Retina (tissue), 1 donor: ENCODE data around the gene PDCD2L.
"Not testable (repeated sequence)": the region's sequence is repeated elsewhere in the genome, so short reads cannot be mapped to it uniquely, and the experiment has no call there.

Experiments
- DNase-seq: peaks from one replicate; pipeline ENCODE4 v3.0.0-alpha.2; 2016

The PDCD2L gene

GRCh38 chr19:34426096-34426661, 22.0 kb downstream of the PDCD2L start:
- DNase-seq, result no peak

GRCh38 chr19:34428549-34429285, 24.5 kb downstream of the PDCD2L start:
- DNase-seq, result peak; percentile 64

- DNase-seq, result no peak
Observed at GRCh38 chr19:34429553-34429952, 25.4 kb downstream of the PDCD2L start.

DNA sequence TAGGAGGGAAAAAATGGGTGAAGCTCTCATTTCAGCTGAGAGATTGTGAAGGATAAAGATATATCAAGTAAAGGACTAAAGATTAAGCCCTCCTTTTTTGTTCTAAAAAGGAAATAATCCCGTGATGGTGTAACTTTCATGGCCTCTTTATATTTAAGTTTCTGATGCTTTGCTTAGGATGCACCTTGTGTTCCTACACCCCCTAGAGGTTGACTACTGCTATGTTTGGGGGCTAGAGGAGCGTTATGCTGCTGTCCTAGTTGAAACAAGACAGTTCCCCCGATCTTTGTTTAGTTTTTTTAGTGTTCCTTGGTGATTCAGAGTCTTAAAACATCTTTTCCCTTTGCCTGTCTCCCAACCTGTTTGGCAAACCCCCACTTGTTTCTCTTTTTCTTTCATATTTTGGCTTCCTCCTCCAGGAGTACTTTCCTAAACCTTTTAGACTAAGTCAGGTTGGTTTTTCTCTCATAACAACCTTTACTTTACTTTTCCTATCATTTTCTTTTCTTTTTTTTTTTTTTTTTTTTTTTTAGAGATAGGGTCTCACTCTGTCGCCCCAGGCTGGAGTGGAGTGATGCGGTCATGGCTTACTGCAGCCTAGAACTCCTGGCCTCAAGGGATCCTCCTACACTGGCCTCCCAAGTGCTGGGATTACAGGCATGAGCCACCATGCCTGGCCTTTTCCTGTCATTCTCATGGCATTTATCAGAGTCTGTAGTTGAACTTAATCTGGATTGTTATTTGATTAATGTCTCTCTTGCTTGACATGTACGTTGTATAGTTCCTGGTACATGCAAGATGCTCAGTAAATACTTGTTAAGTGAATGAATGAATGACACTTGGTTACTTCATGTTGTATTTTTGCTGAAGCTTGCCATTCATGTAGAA, 26.8 kb downstream of the PDCD2L start:
- DNase-seq, result peak; percentile 15

- no peak for DNase-seq
Observed at GRCh38 chr19:34431681-34432402, 27.6 kb downstream of the PDCD2L start.

- no peak for DNase-seq
Observed at GRCh38 chr19:34432797-34433196, 28.6 kb downstream of the PDCD2L start.

GRCh38 chr19:34436716-34437115, 32.5 kb downstream of the PDCD2L start:
- no peak for DNase-seq

GRCh38 chr19:34448191-34448590, 44.0 kb downstream of the PDCD2L start:
- DNase-seq, result no peak

- DNase-seq, result no peak
Observed at GRCh38 chr19:34452723-34453122, 48.5 kb downstream of the PDCD2L start.

GRCh38 chr19:34454091-34454490, 49.9 kb downstream of the PDCD2L start:
- DNase-seq, result no peak

GRCh38 chr19:34454685-34455084, 50.5 kb downstream of the PDCD2L start:
- DNase-seq, result no peak

GRCh38 chr19:34455783-34456480, 51.7 kb downstream of the PDCD2L start:
- DNase-seq, result not testable (repeated sequence)

DNA sequence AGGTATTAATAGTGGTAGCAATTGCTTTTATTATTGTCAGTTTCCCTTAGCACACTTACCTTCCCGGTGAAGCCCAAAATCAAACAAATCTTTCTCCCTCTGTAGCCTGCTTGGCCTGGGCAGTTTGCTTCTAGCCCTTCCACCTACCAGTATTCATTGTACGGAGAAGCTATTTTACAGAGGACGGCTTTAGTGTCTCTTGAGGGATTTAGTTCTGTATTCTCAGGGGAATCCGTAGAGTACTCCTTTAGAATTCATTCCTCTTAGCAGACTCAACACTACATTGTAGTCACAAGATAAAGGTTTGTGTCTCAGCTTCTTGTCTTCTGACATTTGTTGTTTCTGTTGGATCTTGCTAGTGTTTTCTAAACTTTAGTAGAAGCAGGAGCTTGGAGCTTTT, 53.2 kb downstream of the PDCD2L start:
- DNase-seq, result no peak

DNA sequence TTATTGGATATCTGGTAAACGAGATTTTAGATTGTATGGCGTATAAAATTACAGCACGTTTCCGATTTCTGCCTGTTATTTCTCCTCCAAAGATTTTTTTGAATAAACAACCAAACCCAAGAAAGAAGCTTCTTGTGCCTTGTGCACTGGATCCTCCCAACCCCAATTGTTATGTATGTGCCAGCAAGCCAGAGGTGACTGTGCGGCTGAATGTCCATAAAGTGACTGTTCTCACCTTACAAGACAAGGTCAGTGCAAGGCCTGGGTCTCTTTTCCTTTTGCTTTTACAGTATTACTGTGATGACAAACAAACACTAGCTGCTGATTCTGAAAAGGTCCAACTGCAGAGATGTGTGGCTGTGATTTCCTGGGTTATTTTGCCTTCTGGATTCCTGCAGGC, 54.5 kb downstream of the PDCD2L start:
- DNase-seq, result no peak

DNA sequence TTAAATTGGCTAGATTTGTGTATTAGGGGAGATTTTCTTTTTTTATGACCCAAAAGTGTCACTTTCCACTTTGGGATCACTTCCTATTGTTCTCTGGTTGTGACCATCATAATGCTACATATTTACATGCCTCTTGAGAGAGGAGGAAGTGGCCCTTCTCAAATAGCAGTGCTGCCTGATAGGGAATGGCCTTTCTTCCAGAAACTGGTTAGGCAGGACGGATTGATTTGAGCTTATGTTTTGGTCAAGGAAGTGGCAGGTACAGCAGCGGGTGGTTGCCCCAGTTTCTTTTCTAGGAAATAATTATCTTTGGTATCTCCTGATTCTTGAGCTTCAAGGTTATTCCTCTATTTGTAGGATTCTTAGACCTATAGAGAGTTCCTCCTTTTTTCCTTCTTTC, 55.4 kb downstream of the PDCD2L start:
- no peak for DNase-seq

GRCh38 chr19:34461375-34462100, 57.3 kb downstream of the PDCD2L start:
- no peak for DNase-seq

DNA sequence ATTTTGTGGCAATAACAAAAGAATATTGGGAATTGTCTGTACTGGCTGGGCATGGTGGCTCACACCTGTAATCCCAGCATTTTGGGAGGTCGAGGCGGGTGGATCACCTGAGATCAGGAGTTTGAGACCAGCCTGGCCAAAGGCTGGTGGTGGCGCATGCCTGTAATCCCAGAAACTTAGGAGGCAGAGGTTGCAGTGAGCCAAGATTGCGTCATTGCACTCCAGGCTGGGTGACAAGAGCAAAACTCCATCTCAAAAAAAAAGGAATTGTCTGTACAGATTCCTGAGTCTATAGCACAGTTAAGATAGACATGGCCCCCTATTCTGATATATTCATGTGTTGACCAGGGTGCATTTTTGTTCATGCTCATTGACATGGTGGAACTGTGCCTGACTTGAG, 60.6 kb downstream of the PDCD2L start:
- DNase-seq, result not testable (repeated sequence)

DNA sequence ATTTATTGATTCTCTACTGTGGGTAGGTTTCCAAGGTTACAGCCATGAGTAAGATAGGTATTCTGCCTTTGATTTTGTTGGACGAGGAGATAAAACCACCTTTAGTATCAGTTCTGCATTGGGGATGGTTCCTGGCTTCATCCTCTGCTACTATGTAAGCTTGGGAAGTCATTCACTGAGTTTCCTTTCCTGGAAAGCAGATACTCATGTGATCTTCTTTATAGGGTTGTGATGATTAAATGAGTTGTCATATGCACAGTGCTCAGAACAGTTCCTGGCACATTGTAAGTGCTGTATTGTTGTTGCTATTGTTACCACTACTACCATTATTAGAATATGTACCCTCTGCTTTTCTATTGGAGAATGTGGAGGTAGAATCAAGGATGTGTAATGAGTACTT, 64.2 kb downstream of the PDCD2L start:
- DNase-seq, result no peak

DNA sequence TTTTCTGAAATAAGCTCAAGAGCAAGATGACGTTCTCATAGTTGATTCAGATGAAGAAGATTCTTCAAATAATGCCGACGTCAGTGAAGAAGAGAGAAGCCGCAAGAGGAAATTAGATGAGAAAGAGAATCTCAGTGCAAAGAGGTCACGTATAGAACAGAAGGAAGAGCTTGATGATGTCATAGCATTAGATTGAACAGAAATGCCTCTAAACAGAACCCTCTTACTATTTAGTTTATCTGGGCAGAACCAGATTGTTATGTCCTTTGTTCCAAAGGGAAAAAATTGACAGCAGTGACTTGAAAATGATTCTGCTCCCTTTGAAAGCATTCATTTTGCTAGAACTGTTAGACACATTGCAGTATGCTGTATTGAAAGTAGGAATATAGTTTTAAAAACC, 64.8 kb downstream of the PDCD2L start:
- not testable (repeated sequence) for DNase-seq

- DNase-seq, result no peak
Observed at GRCh38 chr19:34471906-34472700, 67.9 kb downstream of the PDCD2L start.
